ENCODE data around the gene ARMH2.

The ARMH2 gene

DNA sequence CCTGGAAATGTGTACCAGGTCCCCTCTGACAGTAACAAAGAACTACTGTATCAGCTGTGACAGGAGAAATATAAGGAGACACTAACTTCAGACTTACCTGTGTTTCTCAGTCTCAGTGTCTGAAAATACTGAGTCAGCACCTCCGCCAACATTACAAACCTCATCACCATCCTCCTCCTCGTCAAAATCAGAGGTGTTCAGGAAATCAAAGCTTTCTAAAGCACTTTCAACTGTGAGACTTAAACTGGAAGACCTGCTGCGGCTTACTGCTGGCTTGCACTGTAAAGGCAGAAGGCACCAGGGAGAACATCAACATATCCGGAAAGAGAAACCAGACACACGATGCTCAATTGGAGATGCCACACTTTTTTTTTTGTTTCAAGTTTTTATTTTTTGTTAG lies 40.3 kb upstream of the ARMH2 start:
- TF ChIP-seq, protein P1, sequence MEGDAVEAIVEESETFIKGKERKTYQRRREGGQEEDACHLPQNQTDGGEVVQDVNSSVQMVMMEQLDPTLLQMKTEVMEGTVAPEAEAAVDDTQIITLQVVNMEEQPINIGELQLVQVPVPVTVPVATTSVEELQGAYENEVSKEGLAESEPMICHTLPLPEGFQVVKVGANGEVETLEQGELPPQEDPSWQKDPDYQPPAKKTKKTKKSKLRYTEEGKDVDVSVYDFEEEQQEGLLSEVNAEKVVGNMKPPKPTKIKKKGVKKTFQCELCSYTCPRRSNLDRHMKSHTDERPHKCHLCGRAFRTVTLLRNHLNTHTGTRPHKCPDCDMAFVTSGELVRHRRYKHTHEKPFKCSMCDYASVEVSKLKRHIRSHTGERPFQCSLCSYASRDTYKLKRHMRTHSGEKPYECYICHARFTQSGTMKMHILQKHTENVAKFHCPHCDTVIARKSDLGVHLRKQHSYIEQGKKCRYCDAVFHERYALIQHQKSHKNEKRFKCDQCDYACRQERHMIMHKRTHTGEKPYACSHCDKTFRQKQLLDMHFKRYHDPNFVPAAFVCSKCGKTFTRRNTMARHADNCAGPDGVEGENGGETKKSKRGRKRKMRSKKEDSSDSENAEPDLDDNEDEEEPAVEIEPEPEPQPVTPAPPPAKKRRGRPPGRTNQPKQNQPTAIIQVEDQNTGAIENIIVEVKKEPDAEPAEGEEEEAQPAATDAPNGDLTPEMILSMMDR (IDR thresholded peaks at IDR 0.05; ENCODE audit: low read depth, low read length, missing control alignments), result no peak
- H3K4me3 ChIP-seq (ENCODE audit: low read depth, low read length), result no peak overlapping the region
- no peak for DNase-seq (ENCODE audit: low read depth)

DNA sequence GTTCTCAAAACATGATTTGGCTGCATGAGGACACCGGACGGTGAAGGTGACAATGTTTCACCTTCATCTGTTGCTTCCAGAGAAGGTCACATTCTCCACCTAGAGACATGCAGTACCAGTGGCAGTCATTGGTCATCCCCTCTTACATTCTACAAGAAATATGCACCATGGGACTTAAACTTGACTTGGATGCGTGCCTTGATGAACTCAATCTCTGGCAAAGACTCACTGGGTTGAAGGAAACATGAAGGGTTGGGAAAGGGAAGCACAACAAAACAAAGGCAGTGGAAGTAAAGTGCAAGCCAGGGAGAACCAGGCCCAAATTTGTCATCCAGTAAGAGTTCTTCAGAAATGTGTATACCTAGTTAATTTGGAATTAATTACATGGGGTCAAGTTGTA lies 39.4 kb upstream of the ARMH2 start:
- TF ChIP-seq, protein P1 (IDR thresholded peaks at IDR 0.05; ENCODE audit: low read depth, low read length, missing control alignments), result no peak
- no peak for DNase-seq (ENCODE audit: low read depth)
- H3K4me3 ChIP-seq (ENCODE audit: low read depth, low read length), result no peak overlapping the region

DNA sequence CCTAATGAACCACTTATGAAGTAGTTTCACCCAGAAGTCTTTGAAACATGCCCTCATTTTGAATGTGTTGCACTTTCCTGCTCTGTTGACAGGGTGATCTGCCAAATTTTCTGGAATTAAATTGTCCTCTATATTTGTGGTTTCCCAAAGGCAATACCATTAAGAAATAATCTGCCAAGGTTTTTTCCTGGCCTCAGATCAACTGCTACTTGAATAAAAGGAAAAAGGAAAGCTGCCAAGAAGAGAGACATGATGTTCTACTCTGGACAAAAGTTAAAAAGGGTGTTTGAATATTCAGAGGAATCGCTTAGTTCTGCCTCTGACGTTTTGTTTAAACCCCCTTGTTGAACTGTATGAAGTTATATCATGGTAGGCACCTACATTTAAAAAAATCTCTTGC lies 37.4 kb upstream of the ARMH2 start:
- no peak for DNase-seq (ENCODE audit: low read depth)
- H3K4me3 ChIP-seq (ENCODE audit: low read depth, low read length), result no peak overlapping the region
- TF ChIP-seq, protein P1 (IDR thresholded peaks at IDR 0.05; ENCODE audit: low read depth, low read length, missing control alignments), result no peak

DNA sequence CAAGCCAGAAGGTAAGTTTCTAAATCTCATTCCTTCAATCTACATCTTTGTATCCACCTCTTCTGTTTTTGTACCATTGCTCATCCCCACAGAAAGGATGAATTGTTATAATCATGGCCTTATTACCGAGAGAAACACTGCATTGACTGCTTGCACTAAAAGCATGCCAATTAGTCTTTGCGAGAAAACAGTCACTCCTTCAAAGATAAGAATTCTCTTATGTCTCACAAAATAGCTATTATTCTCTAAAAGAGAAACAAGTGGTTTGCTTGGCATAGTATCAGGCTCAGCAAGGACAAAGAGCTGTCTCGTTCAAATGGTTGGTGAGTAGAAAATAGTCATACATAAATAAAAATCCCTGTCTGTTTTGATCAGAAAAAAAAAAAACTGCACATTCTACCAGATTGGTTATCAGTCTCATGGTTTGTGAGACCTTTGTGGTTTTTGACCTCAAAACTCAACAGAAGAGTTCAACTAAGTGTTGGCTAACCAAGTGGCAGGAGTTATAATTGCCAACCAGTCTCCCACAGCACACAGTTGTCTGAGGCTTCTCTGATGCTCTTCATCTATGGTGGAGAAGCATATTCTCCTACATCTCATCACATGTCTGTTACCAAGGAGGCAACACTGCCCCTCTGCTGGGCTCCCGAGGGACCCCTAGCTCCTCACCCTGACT lies 35.1 kb upstream of the ARMH2 start:
- TF ChIP-seq, protein P1 (IDR thresholded peaks at IDR 0.05; ENCODE audit: low read depth, low read length, missing control alignments), result no peak

DNA sequence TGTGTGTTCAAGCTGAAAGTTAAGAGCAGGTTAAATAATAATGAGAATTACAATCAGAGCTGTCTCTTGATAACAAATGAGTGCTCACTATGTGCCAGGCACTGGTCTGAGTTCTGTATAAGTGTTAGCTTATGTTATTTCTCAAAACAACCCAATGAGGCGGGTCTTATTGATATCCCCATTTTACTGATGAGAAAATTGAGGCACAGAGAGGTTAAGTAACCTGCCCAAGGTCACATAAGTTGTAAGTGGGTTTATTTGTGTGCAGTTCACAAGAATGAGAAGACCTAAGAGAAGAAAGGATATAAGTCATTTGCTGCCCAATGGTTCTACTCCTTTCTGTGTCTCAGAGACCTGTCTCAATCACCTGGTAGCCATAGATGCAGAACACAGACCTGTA lies 34.1 kb upstream of the ARMH2 start:
- TF ChIP-seq, protein P1 (IDR thresholded peaks at IDR 0.05; ENCODE audit: low read depth, low read length, missing control alignments), result no peak
- H3K4me3 ChIP-seq (ENCODE audit: low read depth, low read length), result no peak overlapping the region

More for the DNA sequence above, 35.1 kb upstream of the ARMH2 start:
- H3K4me3 ChIP-seq (ENCODE audit: low read depth, low read length), result no peak overlapping the region
- DNase-seq (ENCODE audit: low read depth), result no peak

DNA sequence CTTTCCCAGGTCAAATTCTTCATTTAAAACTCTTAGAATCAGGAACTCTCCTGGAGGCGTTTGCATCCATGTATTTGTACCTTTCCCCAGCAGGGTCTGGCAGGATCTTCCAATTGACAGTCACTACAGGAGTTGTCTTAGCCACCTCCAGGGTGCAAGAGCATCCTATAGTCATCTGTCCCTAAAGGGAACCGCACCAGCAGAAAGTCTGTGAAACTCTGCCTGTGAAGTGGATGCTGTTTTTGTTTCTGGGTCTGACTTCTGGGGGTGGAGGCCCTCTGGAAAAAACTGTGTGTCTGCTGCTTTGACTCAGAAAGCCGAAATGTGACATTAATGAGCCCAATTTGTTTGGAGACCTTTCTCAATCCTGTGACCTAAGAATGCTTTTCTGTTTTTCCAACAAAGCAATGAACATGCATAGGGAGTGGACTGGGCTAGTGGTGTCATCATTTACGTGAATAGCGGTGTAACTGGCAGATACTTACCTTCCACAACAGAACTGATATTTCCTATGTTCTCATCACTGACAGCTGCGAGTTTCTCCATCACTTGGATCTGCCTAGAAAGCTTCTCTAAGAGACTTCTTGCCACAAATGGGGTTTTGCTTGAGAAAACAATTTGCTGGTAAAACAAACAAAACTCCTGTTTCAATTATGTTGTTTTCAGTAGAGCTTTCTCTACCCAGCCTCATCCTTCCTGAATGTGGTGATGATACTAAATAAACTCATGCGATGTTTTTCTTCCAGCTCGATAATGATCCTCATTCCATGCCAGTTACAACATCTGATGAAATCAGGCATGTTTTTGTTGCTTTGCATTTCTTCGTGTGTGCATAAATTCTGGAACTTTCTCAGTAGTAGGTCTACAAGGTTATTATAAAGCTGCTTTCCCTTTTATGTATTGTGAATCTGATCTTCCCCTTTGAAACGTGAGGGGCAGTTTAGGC lies 33.3 kb upstream of the ARMH2 start:
- no peak overlapping the region for H3K4me3 ChIP-seq (ENCODE audit: low read depth, low read length)
- DNase-seq (ENCODE audit: low read depth), result no peak
- TF ChIP-seq, protein P1 (IDR thresholded peaks at IDR 0.05; ENCODE audit: low read depth, low read length, missing control alignments), result no peak

More for the DNA sequence above, 34.1 kb upstream of the ARMH2 start:
- DNase-seq (ENCODE audit: low read depth), result no peak

All from GM12864 (cell line).